Small intestine (tissue), 7 donors: ENCODE measurements around the gene SYVN1. TPM values are rescaled to one million over a fixed set of nuclear protein-coding genes. Genes with fewer than 3 reads are reported as not detected.
"Not testable (repeated sequence)": the region's sequence is repeated elsewhere in the genome, so short reads cannot be mapped to it uniquely, and the experiment has no call there.

Experiments
- DNase-seq, 2 donors: peaks; one replicate each; pipeline versions ENCODE4 v3.0.0 to v3.0.0-alpha.2; 2013
- FAIRE-seq: peaks from 2 replicates; lab custom pipeline; 2012; peaks lifted over from hg19 to GRCh38; lab: Jason Lieb, UNC
- H3K27ac ChIP-seq, 3 donors: one replicate each; pipeline ENCODE4 v1.5.1; 2013; ENCODE audit warnings: low read length in 2 of 3, mild to moderate bottlenecking in 2 of 3, control low read depth in 1 of 3, inconsistent platforms in 1 of 3, low read depth in 1 of 3, moderate library complexity in 1 of 3
- H3K27me3 ChIP-seq, 3 donors: one replicate each; pipeline ENCODE4 v1.6.1; 2013; ENCODE audit warnings: low read length in 3 of 3, inconsistent platforms in 1 of 3; ENCODE audit not compliant: control insufficient read depth in 3 of 3, insufficient read depth in 3 of 3
- H3K36me3 ChIP-seq, 3 donors: one replicate each; pipeline ENCODE4 v1.6.1; 2013; ENCODE audit warnings: low read length in 3 of 3, inconsistent platforms in 1 of 3, low read depth in 1 of 3, mild to moderate bottlenecking in 1 of 3, moderate library complexity in 1 of 3; ENCODE audit not compliant: control insufficient read depth in 3 of 3, insufficient read depth in 2 of 3
- H3K4me1 ChIP-seq, 3 donors: one replicate each; pipeline ENCODE4 v1.6.1; 2013; ENCODE audit warnings: low read length in 2 of 3, inconsistent platforms in 1 of 3, low read depth in 1 of 3, mild to moderate bottlenecking in 1 of 3, moderate library complexity in 1 of 3; ENCODE audit not compliant: control insufficient read depth in 3 of 3, insufficient read depth in 2 of 3
- H3K4me3 ChIP-seq, 3 donors: one replicate each; pipeline ENCODE4 v1.5.1; 2013; ENCODE audit warnings: low read length in 3 of 3, control low read depth in 1 of 3, inconsistent platforms in 1 of 3, low read depth in 1 of 3, mild to moderate bottlenecking in 1 of 3, moderate library complexity in 1 of 3
- H3K9me3 ChIP-seq, 2 donors: one replicate each; pipeline ENCODE4 v1.6.1; 2013; ENCODE audit warnings: low read depth in 1 of 2, low read length in 1 of 2; ENCODE audit not compliant: control insufficient read depth in 2 of 2, insufficient read depth in 1 of 2
- WGBS, 3 donors: extraction: QIAGEN DNeasy Blood & Tissue Kit; methylation state at CpG; one replicate each; pipeline ENCODE4 v1.1.7; 2013; 5-methylcytosine and 5-hydroxymethylcytosine counted together
- polyA plus RNA-seq, 4 donors: library from polyadenylated mRNA; stranded (reverse) in 3 of 4; unstranded in 1 of 4; fragments of 200-250 nt in 3 of 4; fragments of 120-200 nt in 1 of 4; gene quantifications; one replicate each; pipeline versions ENCODE4 v1.2.1 to v1.2.3, GENCODE V29; 2013
- donor health status: healthy with polysubstance abuse.
- donor health status: control.
- donor health status: control.
- donor health status: Bipolar disorder and iron deficiency.
- donor health status: healthy.

Gene SYVN1
- polyA plus RNA-seq, 4 donors, result 10.5 to 34.4 (median 19.5) TPM

- H3K27ac ChIP-seq, result no peak overlapping the region
- no peaks in the 10 kb centered on the region for H3K36me3 ChIP-seq
- DNase-seq, result no peak
- FAIRE-seq, result no peak
- H3K9me3 ChIP-seq, result no peaks in the 10 kb centered on the region
- no peaks in the 10 kb centered on the region for H3K4me1 ChIP-seq
- 63 to 69% (median 63%) methylated on average over 5 of the region's 5 CpGs for WGBS, 3 donors
- H3K4me3 ChIP-seq, result no peak overlapping the region
- no peaks in the 10 kb centered on the region for H3K27me3 ChIP-seq
These were observed 24.7 kb upstream of the SYVN1 start for GRCh38 chr11:65159012-65159411.

- H3K9me3 ChIP-seq, result no peaks in the 10 kb centered on the region
- H3K27me3 ChIP-seq, result no peaks in the 10 kb centered on the region
- no peak overlapping the region for H3K27ac ChIP-seq
- no peaks in the 10 kb centered on the region for H3K4me1 ChIP-seq
- no peak overlapping the region for H3K4me3 ChIP-seq
- no peaks in the 10 kb centered on the region for H3K36me3 ChIP-seq
- DNase-seq (no peak), FAIRE-seq (no peak)
- WGBS, 3 donors, result 68 to 100% (median 78%) methylated on average over 3 of the region's 3 CpGs
These were observed 23.0 kb upstream of the SYVN1 start for GRCh38 chr11:65157336-65157735.

- DNase-seq, result no peak
- Histone ChIP-seq H3K4me1 (no peaks in the 10 kb centered on the region), H3K36me3 (no peaks in the 10 kb centered on the region), H3K27ac (no peak overlapping the region), H3K27me3 (no peaks in the 10 kb centered on the region), H3K9me3 (no peaks in the 10 kb centered on the region), H3K4me3 (no peak overlapping the region)
- FAIRE-seq, result no peak
- WGBS, 3 donors, result 88 to 98% (median 98%) methylated on average over 3 of the region's 3 CpGs
These were observed 22.6 kb upstream of the SYVN1 start for GRCh38 chr11:65156926-65157325.

GRCh38 chr11:65156256-65156655 lies 21.9 kb upstream of the SYVN1 start:
- H3K4me3 ChIP-seq, result no peak overlapping the region
- H3K36me3 ChIP-seq, result no peaks in the 10 kb centered on the region
- no peak overlapping the region for H3K27ac ChIP-seq
- no peaks in the 10 kb centered on the region for H3K9me3 ChIP-seq
- no peaks in the 10 kb centered on the region for H3K27me3 ChIP-seq
- FAIRE-seq (no peak), DNase-seq (no peak)
- H3K4me1 ChIP-seq, result no peaks in the 10 kb centered on the region
- WGBS, 3 donors, result 95 to 99% (median 98%) methylated on average over 3 of the region's 3 CpGs

DNA sequence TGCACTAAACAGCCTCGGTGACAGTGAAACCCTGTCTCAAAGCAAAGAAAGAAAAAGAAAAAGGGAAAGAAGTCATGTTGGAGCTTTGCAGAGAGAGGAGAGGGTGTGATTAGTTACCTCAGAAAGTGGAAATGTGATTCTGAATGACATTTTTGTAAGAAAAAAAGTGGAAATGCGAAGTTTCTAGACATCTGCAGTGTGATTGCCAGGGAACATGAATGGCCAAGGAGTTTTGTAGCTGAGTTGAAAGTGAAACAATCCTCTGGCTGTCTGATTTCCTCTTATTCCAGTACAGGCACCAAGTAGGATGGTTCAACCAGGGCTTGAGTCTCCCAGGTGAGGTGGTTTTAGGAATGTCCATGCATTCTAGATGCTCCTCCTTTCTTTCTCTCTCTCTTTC lies 17.8 kb upstream of the SYVN1 start:
- no peaks in the 10 kb centered on the region for H3K27me3 ChIP-seq
- no peak overlapping the region for H3K4me3 ChIP-seq
- peak overlapping the region in 1 of 3 donors; percentile 47 for H3K27ac ChIP-seq
- peaks cover 0 to 3% of the 10 kb centered on the region in 2 donors for H3K9me3 ChIP-seq
- WGBS, 3 donors, result 27 to 51% (median 44%) methylated on average over 2 of the region's 2 CpGs
- FAIRE-seq (no peak), DNase-seq (peak in 1 of 2 donors; percentile 41)
- peaks cover 0 to 11% (median 2%) of the 10 kb centered on the region in 3 donors for H3K4me1 ChIP-seq
- H3K36me3 ChIP-seq, result no peaks in the 10 kb centered on the region

GRCh38 chr11:65151331-65151899 lies 17.1 kb upstream of the SYVN1 start:
- no peaks in the 10 kb centered on the region for H3K27me3 ChIP-seq
- DNase-seq, result no peak
- H3K9me3 ChIP-seq, result peaks cover 0 to 9% of the 10 kb centered on the region in 2 donors
- H3K4me3 ChIP-seq, result no peak overlapping the region
- no peaks in the 10 kb centered on the region for H3K36me3 ChIP-seq
- peaks cover 0 to 11% (median 2%) of the 10 kb centered on the region in 3 donors for H3K4me1 ChIP-seq
- FAIRE-seq, result no peak
- peak overlapping the region in 1 of 3 donors; percentile 95 for H3K27ac ChIP-seq
- WGBS, 3 donors, result 55 to 62% (median 61%) methylated on average over 3 of the region's 3 CpGs

- FAIRE-seq (no peak), DNase-seq (peak; percentile 73 to 92)
- Histone ChIP-seq H3K4me1 (peaks cover 0 to 11% (median 2%) of the 10 kb centered on the region in 3 donors), H3K27me3 (no peaks in the 10 kb centered on the region), H3K27ac (peak overlapping the region; percentile 48 to 95 (median 51)), H3K36me3 (no peaks in the 10 kb centered on the region), H3K9me3 (peaks cover 0 to 10% of the 10 kb centered on the region in 2 donors), H3K4me3 (no peak overlapping the region)
- 15 to 27% (median 18%) methylated on average over 12 of the region's 12 CpGs for WGBS, 3 donors
These were observed 16.4 kb upstream of the SYVN1 start for GRCh38 chr11:65150509-65151299.

- H3K27ac ChIP-seq, result peak overlapping the region in 1 of 3 donors; percentile 95
- not testable (repeated sequence) for DNase-seq, FAIRE-seq
These were observed 15.8 kb upstream of the SYVN1 start for GRCh38 chr11:65150131-65150508.

More at GRCh38 chr11:65150131-65150508, 15.8 kb upstream of the SYVN1 start:
- peaks cover 0 to 11% (median 2%) of the 10 kb centered on the region in 3 donors for H3K4me1 ChIP-seq
- H3K27me3 ChIP-seq, H3K4me3 ChIP-seq, H3K36me3 ChIP-seq, H3K9me3 ChIP-seq: not testable (repeated sequence)
- 65 to 74% (median 67%) methylated on average over 10 of the region's 10 CpGs for WGBS, 3 donors
